Activated naive CD4-positive, alpha-beta T cell treated with anti-CD3 and anti-CD28 coated beads, Interleukin-2, amount 50 U/mL, for 24 hours (primary cell): ENCODE measurements around the gene DIPK1B.
A peak's percentile ranks its signal among the peaks of the same experiment; 100 is the strongest.

ENCODE experiments used
- H3K27ac Mint-ChIP-seq: one replicate; pipeline ENCODE4 v1.8.0; 2021; ENCODE audit warnings: mild to moderate bottlenecking, mixed read lengths
- H3K27me3 Mint-ChIP-seq: one replicate; pipeline ENCODE4 v1.8.0; 2021; ENCODE audit warnings: mixed read lengths
- H3K36me3 Mint-ChIP-seq: one replicate; pipeline ENCODE4 v1.8.0; 2021; ENCODE audit warnings: mixed read lengths
- H3K4me1 Mint-ChIP-seq: one replicate; pipeline ENCODE4 v1.8.0; 2021; ENCODE audit warnings: mixed read lengths
- H3K4me3 Mint-ChIP-seq: one replicate; pipeline ENCODE4 v1.8.0; 2021; ENCODE audit warnings: mild to moderate bottlenecking, mixed read lengths
- H3K9me3 Mint-ChIP-seq: one replicate; pipeline ENCODE4 v1.8.0; 2021; ENCODE audit warnings: mixed read lengths

The DIPK1B gene

GRCh38 chr9:136711751-136712689 lies at the start of gene DIPK1B:
Gene DIPK1B (plus strand): TSS chr9:136712572. CDS start chr9:136712666, 94 bp downstream.
- Mint-ChIP-seq H3K4me3 (peak within 1 kb of the TSS; percentile 76), H3K36me3 (no peaks in the 10 kb centered on the region), H3K9me3 (no peaks in the 10 kb centered on the region), H3K4me1 (peaks cover 4% of the 10 kb centered on the region), H3K27ac (no peak within 1 kb of the TSS), H3K27me3 (peaks cover 11% of the 10 kb centered on the region)

GRCh38 chr9:136662656-136663581 lies 49.5 kb upstream of the DIPK1B start, which contains the start of gene EGFL7:
Gene EGFL7 (plus strand): TSS chr9:136662916. CDS start chr9:136668283, 5,367 bp downstream.
- no peak within 1 kb of the TSS for H3K27ac Mint-ChIP-seq
- H3K9me3 Mint-ChIP-seq = no peaks in the 10 kb centered on the region
- H3K4me3 Mint-ChIP-seq = no peak within 1 kb of the TSS
- peaks cover 11% of the 10 kb centered on the region for H3K27me3 Mint-ChIP-seq
- H3K4me1 Mint-ChIP-seq = peaks cover 8% of the 10 kb centered on the region
- H3K36me3 Mint-ChIP-seq = no peaks in the 10 kb centered on the region

GRCh38 chr9:136664000-136664915 lies 48.1 kb upstream of the DIPK1B start:
- no peaks in the 10 kb centered on the region for H3K9me3 Mint-ChIP-seq
- peak overlapping the region; percentile 70 for H3K4me3 Mint-ChIP-seq
- no peaks in the 10 kb centered on the region for H3K36me3 Mint-ChIP-seq
- H3K27me3 Mint-ChIP-seq = peaks cover 6% of the 10 kb centered on the region
- no peaks in the 10 kb centered on the region for H3K4me1 Mint-ChIP-seq
- H3K27ac Mint-ChIP-seq = no peak overlapping the region

GRCh38 chr9:136665111-136665703 lies 47.2 kb upstream of the DIPK1B start:
- Mint-ChIP-seq H3K27ac (no peak overlapping the region), H3K4me1 (no peaks in the 10 kb centered on the region), H3K9me3 (no peaks in the 10 kb centered on the region), H3K27me3 (peaks cover 4% of the 10 kb centered on the region), H3K36me3 (no peaks in the 10 kb centered on the region), H3K4me3 (peak overlapping the region; percentile 70)

GRCh38 chr9:136665704-136666371 lies 46.5 kb upstream of the DIPK1B start:
- H3K27ac Mint-ChIP-seq = no peak overlapping the region
- H3K27me3 Mint-ChIP-seq = peaks cover 3% of the 10 kb centered on the region
- H3K4me1 Mint-ChIP-seq = no peaks in the 10 kb centered on the region
- no peaks in the 10 kb centered on the region for H3K9me3 Mint-ChIP-seq
- no peak overlapping the region for H3K4me3 Mint-ChIP-seq
- no peaks in the 10 kb centered on the region for H3K36me3 Mint-ChIP-seq

DNA sequence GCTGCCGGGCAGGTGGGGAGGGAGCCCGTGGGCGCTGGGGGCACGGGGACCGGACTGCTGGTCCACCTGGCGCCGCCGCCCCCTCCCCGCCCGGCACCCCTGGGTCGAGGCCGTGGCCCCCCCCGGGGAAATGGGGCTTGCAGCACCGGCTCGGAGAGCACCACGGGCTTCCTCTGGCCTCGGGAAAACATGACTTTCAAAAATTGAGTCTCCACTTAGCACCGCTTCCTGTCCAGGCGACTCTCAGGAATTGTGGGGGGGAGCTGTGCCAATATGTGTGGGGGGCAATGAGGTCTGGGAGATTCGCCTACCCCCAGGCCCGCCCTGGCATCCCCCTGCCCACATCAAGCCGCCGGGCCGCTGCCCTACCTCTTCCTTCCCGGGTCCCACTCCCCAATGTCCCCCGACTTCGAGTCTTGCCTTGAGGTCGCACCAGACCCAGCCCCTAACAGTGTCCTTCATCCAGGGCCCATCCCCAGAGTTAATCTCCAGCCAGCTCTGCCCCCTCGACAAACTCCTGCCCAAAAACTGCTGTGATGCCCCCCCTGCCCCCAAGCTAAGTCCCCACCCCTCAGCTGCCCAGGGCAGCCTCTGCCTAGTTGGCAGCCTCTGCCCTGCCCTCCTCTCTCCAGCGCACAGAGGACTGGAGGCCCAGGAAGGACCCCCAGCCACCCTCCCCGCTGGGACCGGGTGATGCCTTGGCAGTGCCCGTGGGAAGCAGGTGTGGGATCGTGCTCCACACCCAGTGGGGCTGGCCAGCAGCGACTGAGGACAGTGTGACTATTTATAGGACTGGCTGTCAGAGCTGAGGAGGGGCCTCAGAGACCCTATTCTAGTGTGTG lies 45.8 kb upstream of the DIPK1B start:
- Mint-ChIP-seq H3K4me3 (peak overlapping the region; percentile 60), H3K9me3 (no peaks in the 10 kb centered on the region), H3K36me3 (no peaks in the 10 kb centered on the region), H3K4me1 (no peaks in the 10 kb centered on the region), H3K27me3 (peaks cover 3% of the 10 kb centered on the region), H3K27ac (no peak overlapping the region)

DNA sequence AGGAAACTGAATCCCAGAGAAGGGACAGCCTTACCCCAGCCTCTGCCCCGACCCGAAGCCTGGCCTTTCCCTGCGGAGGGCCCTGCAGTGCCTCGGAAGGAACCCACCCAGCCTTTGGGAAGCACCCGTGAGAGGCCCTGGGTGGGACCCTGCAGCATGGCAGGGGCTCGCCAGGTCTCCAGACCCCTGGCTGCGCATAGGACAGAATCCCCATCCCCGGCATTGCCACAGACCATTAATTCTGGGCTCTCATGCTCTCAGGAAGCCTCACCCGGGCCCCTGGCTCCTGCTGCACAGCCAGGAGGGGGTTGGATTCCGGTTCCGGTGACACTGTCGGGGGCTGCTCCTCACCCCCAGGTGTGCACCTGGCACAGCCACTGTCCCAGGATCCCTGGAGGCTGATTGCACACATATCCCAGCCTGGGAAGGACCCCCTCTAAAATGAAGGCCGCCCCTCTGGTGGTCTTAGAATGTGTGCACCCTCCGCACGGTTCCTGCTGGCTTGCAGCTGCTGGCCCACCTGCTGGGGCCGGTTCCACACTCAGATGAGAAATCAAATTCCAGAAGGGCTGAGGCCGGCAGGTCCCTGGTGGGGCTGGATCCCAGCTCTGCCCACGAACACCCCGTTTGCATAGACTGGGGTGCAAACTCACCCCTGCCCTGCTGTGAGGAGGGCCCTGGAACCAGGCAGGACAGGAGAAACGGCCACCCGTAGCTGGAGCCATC lies 45.0 kb upstream of the DIPK1B start:
- Mint-ChIP-seq H3K27ac (no peak overlapping the region), H3K4me1 (no peaks in the 10 kb centered on the region), H3K4me3 (no peak overlapping the region)

DNA sequence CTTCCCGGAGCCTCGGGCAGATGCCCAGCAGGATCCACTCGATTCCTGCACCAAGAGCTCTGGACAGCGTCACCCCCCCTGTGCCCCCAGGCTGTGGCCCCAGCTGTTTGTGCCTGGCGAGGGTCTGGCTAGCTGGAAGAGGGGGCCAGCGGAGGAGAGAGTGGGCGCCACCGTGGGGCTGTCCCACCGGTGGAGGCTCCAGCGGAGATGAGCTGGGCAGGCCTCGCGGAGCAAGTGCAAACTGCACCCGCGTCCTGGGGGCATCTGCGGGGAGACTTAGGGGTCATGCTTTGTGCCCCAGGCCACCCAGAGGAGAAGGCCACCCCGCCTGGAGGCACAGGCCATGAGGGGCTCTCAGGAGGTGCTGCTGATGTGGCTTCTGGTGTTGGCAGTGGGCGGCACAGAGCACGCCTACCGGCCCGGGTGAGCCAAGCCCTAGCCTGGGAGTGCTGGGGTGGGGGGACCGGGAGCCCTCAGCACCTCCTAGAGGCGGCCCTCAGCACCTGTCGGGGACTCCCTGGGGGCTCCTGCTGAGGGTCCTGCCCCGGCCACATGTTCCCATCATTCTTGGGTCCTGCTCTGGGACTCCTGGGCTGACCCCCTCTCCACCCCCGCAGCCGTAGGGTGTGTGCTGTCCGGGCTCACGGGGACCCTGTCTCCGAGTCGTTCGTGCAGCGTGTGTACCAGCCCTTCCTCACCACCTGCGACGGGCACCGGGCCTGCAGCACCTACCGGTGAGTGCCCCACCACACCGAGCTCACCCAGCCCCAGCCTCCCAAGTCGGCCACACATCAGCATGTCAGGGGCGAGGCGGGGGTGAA lies 44.2 kb upstream of the DIPK1B start:
- Mint-ChIP-seq H3K4me1 (no peaks in the 10 kb centered on the region), H3K36me3 (no peaks in the 10 kb centered on the region), H3K27ac (peak overlapping the region; percentile 51), H3K4me3 (no peak overlapping the region), H3K27me3 (peaks cover 3% of the 10 kb centered on the region), H3K9me3 (no peaks in the 10 kb centered on the region)

More for the DNA sequence above, 45.0 kb upstream of the DIPK1B start:
- Mint-ChIP-seq H3K27me3 (peaks cover 3% of the 10 kb centered on the region), H3K36me3 (no peaks in the 10 kb centered on the region), H3K9me3 (no peaks in the 10 kb centered on the region)

DNA sequence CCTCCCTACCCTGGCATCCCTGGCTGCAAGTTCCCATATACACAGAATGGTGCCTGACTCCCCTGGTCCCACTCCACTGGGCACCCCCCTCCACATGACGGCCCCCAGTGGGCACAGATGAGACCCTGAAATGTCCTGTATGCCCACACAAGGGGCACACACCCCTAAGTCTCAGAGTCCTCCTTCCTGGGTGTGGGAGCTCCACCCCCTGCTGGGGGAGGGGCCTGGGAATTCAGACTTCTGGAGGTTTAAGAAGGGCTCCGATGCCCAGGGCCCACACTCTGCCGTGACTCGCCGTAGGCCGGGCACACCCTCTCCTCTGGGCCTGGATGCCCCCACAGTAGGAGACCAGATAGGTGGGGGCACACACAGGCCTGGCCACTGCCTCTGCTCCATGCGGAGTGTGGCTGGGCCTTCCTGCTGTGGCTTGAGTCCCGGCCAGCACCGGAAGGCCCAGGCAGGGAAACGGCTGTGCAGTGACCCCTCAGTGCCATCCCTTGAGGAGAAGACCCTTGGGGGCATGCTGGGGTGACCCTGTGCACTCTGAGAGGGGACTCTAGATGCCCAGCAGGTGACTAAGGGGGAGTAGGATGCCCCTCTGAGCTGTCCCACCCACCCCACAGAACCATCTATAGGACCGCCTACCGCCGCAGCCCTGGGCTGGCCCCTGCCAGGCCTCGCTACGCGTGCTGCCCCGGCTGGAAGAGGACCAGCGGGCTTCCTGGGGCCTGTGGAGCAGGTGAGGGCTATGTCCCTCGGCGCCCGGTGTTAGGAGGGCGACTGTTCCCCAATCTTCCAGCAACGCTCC lies 43.2 kb upstream of the DIPK1B start:
- Mint-ChIP-seq H3K9me3 (no peaks in the 10 kb centered on the region), H3K4me1 (no peaks in the 10 kb centered on the region), H3K36me3 (no peaks in the 10 kb centered on the region), H3K27me3 (peaks cover 3% of the 10 kb centered on the region), H3K27ac (peak overlapping the region; percentile 12), H3K4me3 (no peak overlapping the region)

GRCh38 chr9:136669791-136670464 lies 42.4 kb upstream of the DIPK1B start:
- no peak overlapping the region for H3K27ac Mint-ChIP-seq
- H3K27me3 Mint-ChIP-seq = peaks cover 2% of the 10 kb centered on the region
- no peaks in the 10 kb centered on the region for H3K9me3 Mint-ChIP-seq
- no peaks in the 10 kb centered on the region for H3K36me3 Mint-ChIP-seq
- H3K4me1 Mint-ChIP-seq = no peaks in the 10 kb centered on the region
- no peak overlapping the region for H3K4me3 Mint-ChIP-seq

- Mint-ChIP-seq H3K4me3 (no peak overlapping the region), H3K4me1 (no peaks in the 10 kb centered on the region), H3K27me3 (peaks cover 2% of the 10 kb centered on the region), H3K9me3 (no peaks in the 10 kb centered on the region), H3K27ac (no peak overlapping the region), H3K36me3 (no peaks in the 10 kb centered on the region)
Observed at GRCh38 chr9:136670576-136671253, 41.7 kb upstream of the DIPK1B start.
